K562 (cell line): Measurements from ENCODE around the gene SP4. TPM values are rescaled to one million over a fixed set of nuclear protein-coding genes. Genes with fewer than 3 reads are reported as not detected.
"Not testable (repeated sequence)": the region's sequence is repeated elsewhere in the genome, so short reads cannot be mapped to it uniquely, and the experiment has no call there.

Experiments used
- ATAC-seq: fragments of 200-7000 bp; cut with Tn5 transposase; 3 replicates; pipeline ENCODE4 v1.9.1; 2020; ENCODE audit warnings: moderate library complexity
- BruUV-seq: library from RNA; stranded (reverse); fragments of 400-500 nt; replicated peaks from 2 replicates; lab custom pipeline; 2021; lab: Mats Ljungman, UMichigan
- CTCF ChIA-PET: fragments of 300-600 bp; formaldehyde crosslinking; extraction: SDS; loops from one replicate; lab custom pipeline; 2021; ENCODE audit warnings: low intra/inter-chr PET ratio; lab: Yijun Ruan, JAX
- POLR2A ChIA-PET: fragments of 300-600, 350-650 bp; sonication (Branson Sonifier 250); formaldehyde crosslinking; extraction: SDS; loops from one replicate; lab custom pipeline; 2021; ENCODE audit warnings: antibody characterized with exemption, inconsistent platforms; lab: Yijun Ruan, JAX
- DNase-seq, 4 experiments: peaks; one replicate each; pipeline versions ENCODE4 v3.0.0 to v3.0.0-alpha.2; 2011 to 2018; ENCODE audit warnings: low spot score in 3 of 4, mixed read lengths in 3 of 4; ENCODE audit errors: extremely low read depth in 1 of 4
- FAIRE-seq: peaks from 2 replicates; lab custom pipeline; 2011; peaks lifted over from hg19 to GRCh38; lab: Jason Lieb, UNC
- H2AFZ ChIP-seq: 2 replicates; pipeline ENCODE4 v1.6.0; 2011; ENCODE audit warnings: low read depth, low read length, control low read depth, inconsistent platforms
- H3K27ac ChIP-seq: fragments of 200-600 bp; 3 replicates; pipeline ENCODE4 v1.8.0; 2011; ENCODE audit warnings: low read depth, mild to moderate bottlenecking, control low read depth, inconsistent platforms, low read length, moderate library complexity, mixed read lengths; ENCODE audit errors: extremely low read depth
- H3K27me3 ChIP-seq, 2 experiments: fragments of 300-600 bp in 1 of 2; 2 replicates in 1 of 2; 3 replicates in 1 of 2; pipeline versions ENCODE4 v1.6.0 to v1.8.0; 2011; ENCODE audit warnings: inconsistent platforms in 2 of 2, low read length in 2 of 2, mild to moderate bottlenecking in 1 of 2, mixed read lengths in 1 of 2, moderate library complexity in 1 of 2; ENCODE audit not compliant: control insufficient read depth in 2 of 2, insufficient read depth in 2 of 2
- H3K36me3 ChIP-seq: fragments of 300-600 bp; 3 replicates; pipeline ENCODE4 v1.8.0; 2011; ENCODE audit warnings: mild to moderate bottlenecking, low read length, inconsistent platforms; ENCODE audit not compliant: control insufficient read depth, insufficient read depth
- H3K4me1 ChIP-seq, 2 experiments: fragments of 200-600 bp in 1 of 2; replicated peaks in 1 of 2; 2 replicates in 1 of 2; 3 replicates in 1 of 2; pipeline versions ENCODE4 v1.5.1 to v1.8.0; 2011; ENCODE audit warnings: inconsistent platforms in 2 of 2, low read length in 2 of 2, mild to moderate bottlenecking in 1 of 2, mixed read lengths in 1 of 2, moderate library complexity in 1 of 2; ENCODE audit not compliant: control insufficient read depth in 2 of 2, insufficient read depth in 2 of 2
- H3K4me2 ChIP-seq: 2 replicates; pipeline ENCODE4 v1.6.1; 2011; ENCODE audit warnings: low read length, control low read depth, inconsistent platforms, mixed read lengths; ENCODE audit not compliant: insufficient read depth
- H3K4me3 ChIP-seq: fragments of 200-600 bp; sonication (generic), shearing (Covaris generic); 2 replicates; pipeline ENCODE4 v1.5.1; 2016; ENCODE audit warnings: control low read depth, inconsistent platforms
- H3K79me2 ChIP-seq: fragments of 200-600 bp; 3 replicates; pipeline ENCODE4 v1.8.0; 2011; ENCODE audit warnings: low read length, inconsistent platforms; ENCODE audit not compliant: control insufficient read depth, insufficient read depth
- H3K9ac ChIP-seq, 2 experiments: 2 replicates each; pipeline versions ENCODE4 v1.6.0 to v1.6.1; 2011; ENCODE audit warnings: low read depth in 2 of 2, low read length in 2 of 2, control low read depth in 1 of 2, inconsistent platforms in 1 of 2, mild to moderate bottlenecking in 1 of 2, mixed read lengths in 1 of 2; ENCODE audit not compliant: insufficient read depth in 1 of 2
- H3K9me1 ChIP-seq: one replicate; pipeline ENCODE4 v1.6.0; 2011; ENCODE audit warnings: inconsistent platforms, mild to moderate bottlenecking, low read length, moderate library complexity; ENCODE audit not compliant: control insufficient read depth, insufficient read depth
- H3K9me3 ChIP-seq: replicated peaks from 2 replicates; pipeline ENCODE4 v1.5.1; 2011; ENCODE audit warnings: low read depth, low read length, inconsistent platforms; ENCODE audit not compliant: control insufficient read depth, insufficient read depth
- H4K20me1 ChIP-seq: replicated peaks from 2 replicates; pipeline ENCODE4 v1.6.1; 2011; ENCODE audit warnings: low read length, inconsistent platforms, mixed read lengths; ENCODE audit not compliant: control insufficient read depth, insufficient read depth
- ARID1B ChIP-seq: fragments of 450-650 bp; IDR thresholded peaks from 2 replicates; pipeline ENCODE4 v1.6.1; 2016; ENCODE audit warnings: antibody characterized with exemption, mild to moderate bottlenecking, inconsistent platforms
- CBFA2T3 ChIP-seq: fragments of 450-650 bp; IDR thresholded peaks from 2 replicates; pipeline ENCODE4 v1.6.1; 2017
- KLF16 ChIP-seq: IDR thresholded peaks from 2 replicates; pipeline ENCODE4 v1.6.1; 2016; ENCODE audit warnings: antibody characterized with exemption
- SOX6 ChIP-seq: fragments of 450-650 bp; IDR thresholded peaks from 2 replicates; pipeline ENCODE4 v1.6.1; 2014; ENCODE audit warnings: mild to moderate bottlenecking
- TAL1 ChIP-seq: fragments of 450-650 bp; IDR thresholded peaks from 2 replicates; pipeline ENCODE4 v1.6.1; 2016; ENCODE audit warnings: mild to moderate bottlenecking
- TCF3 ChIP-seq: sonication (generic); formaldehyde crosslinking; IDR thresholded peaks from 2 replicates; pipeline ENCODE4 v1.4.0; 2020; ENCODE audit warnings: mild to moderate bottlenecking, missing genetic modification reagents
- TEAD4 ChIP-seq, 2 experiments: sonication (generic) in 1 of 2; formaldehyde crosslinking in 1 of 2; IDR thresholded peaks; 2 replicates each; pipeline versions ENCODE4 v1.6.1 to v1.8.0; 2012 to 2022; ENCODE audit warnings: borderline replicate concordance in 1 of 2, inconsistent platforms in 1 of 2, low read length in 1 of 2, mild to moderate bottlenecking in 1 of 2, missing genetic modification reagents in 1 of 2
- WGBS: fragments of 100-300 bp; shearing (Covaris generic); methylation state at CpG from one replicate; pipeline ENCODE4 v1.1.6; 2016; ENCODE audit warnings: low coverage, mixed read lengths; ENCODE audit not compliant: insufficient coverage; ENCODE audit errors: missing lambda C conversion rate; 5-methylcytosine and 5-hydroxymethylcytosine counted together
- in situ Hi-C: fragments of 300-500 bp; cut with MboI; formaldehyde crosslinking; loops from 4 replicates; pipeline ENCODE4 v1.15.0; 2018; ENCODE audit warnings: inconsistent platforms, mixed read lengths
- intact Hi-C: fragments of 100-400 bp; cut with micrococcal nuclease; formaldehyde crosslinking; loops from 2 replicates; pipeline ENCODE4 v1.14.2; 2022
- polyA plus RNA-seq, 8 experiments: library from polyadenylated mRNA; depleted of rRNA in 4 of 8; stranded (reverse) in 5 of 8; unstranded in 3 of 8; fragments of >200 nt; fragmentation: Nextera tagmentation in 2 of 8; fragmentation: Illumina TruSeq in 1 of 8; extraction: Ambion mirVana in 2 of 8; extraction: Trizol in 1 of 8; gene quantifications; 2 replicates each; pipeline versions ENCODE4 v1.2.1 to v1.2.3, GENCODE V29; 2011 to 2014; ENCODE audit warnings: inconsistent platforms in 1 of 8, missing spikeins in 1 of 8
- total RNA-seq, 7 experiments: library from RNA; depleted of rRNA in 6 of 7; stranded (reverse); fragments of >200 nt in 6 of 7; fragmentation: Illumina TruSeq in 2 of 7; extraction: Trizol in 2 of 7; gene quantifications; 2 replicates each; pipeline versions ENCODE4 v1.2.1 to v1.2.3, GENCODE V29; 2011 to 2021; ENCODE audit warnings: low replicate concordance in 1 of 7

SP4 gene
- total and polyA plus RNA-seq, 9 of the 15 experiments (the other 6 are each of a cell fraction or from before 2014, with no cell fraction given), result 2.4 to 9.4 (median 4.5) TPM

DNA sequence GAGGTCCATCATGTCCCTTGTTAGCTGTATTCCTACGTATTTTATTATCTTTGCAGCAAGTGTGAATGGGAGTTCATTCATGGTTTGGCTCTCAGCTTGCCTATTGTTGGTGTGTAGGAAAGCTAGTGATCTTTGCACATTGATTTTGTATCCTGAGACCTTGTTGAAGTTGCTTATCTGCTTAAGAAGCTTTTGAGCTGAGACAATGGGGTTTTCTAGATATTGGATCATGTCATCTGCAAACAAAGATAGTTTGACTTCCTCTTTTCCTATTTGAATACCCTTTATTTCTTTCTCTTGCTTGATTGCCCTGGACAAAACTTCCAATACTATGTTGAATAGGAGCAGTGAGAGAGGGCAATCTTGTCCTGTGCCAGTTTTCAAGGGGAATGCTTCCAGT is 104.6 kb downstream of the SP4 start:
- H3K9me1 ChIP-seq; BruUV-seq; H3K27me3 ChIP-seq; H3K9me3 ChIP-seq; H4K20me1 ChIP-seq; ATAC-seq; in situ Hi-C loops; intact Hi-C loops; H3K27ac ChIP-seq; H2AFZ ChIP-seq; H3K36me3 ChIP-seq; H3K79me2 ChIP-seq; H3K4me3 ChIP-seq; H3K9ac ChIP-seq; FAIRE-seq; H3K4me1 ChIP-seq; POLR2A ChIA-PET; DNase-seq; H3K4me2 ChIP-seq; CTCF ChIA-PET; TF ChIP-seq TEAD4 (CRISPR knock-in tag; IDR thresholded peaks at IDR 0.05; ENCODE audit: borderline replicate concordance): not testable (repeated sequence)
- 0% methylated on average over 1 of the region's 1 CpG for WGBS
- TF ChIP-seq TCF3 (CRISPR knock-in tag) (peak; percentile 30; the same call in 1 of the 2 replicates), CBFA2T3 (peak; percentile 18; the same call in 1 of the 2 replicates), TAL1 (peak; percentile 34; the same call in 1 of the 2 replicates), SOX6 (peak; percentile 65; the same call in 1 of the 2 replicates), TEAD4 (IDR thresholded peaks at IDR 0.05; ENCODE audit: low read length) (peak; percentile 34; the same call in 1 of the 2 replicates), ARID1B (peak; percentile 51), KLF16 (0 out of 2 replicates have a peak, but pooled peaks have one; percentile 41)

DNA sequence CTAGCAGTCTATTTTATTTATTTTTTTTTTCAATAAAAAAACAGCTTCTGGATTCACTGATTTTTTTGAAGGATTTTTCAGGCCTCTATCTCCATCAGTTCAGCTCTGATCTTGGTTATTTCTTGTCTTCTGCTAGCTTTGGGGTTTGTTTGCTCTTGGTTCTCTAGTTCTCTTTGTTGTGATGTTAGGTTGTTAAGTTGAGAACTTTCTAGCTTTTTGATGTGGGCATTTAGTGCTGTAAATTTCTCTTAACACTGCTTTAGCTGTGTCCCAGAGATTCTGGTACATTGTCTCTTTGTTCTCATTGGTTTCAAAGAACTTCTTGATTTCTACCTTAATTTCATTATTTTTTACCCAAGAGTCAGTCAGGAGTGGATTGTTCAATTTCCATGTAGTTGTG is 105.8 kb downstream of the SP4 start:
- H3K27ac ChIP-seq, H2AFZ ChIP-seq, H3K27me3 ChIP-seq, BruUV-seq, H3K9me3 ChIP-seq, in situ Hi-C loops, H3K79me2 ChIP-seq, H3K9me1 ChIP-seq, DNase-seq, intact Hi-C loops, FAIRE-seq, CTCF ChIA-PET, ATAC-seq, POLR2A ChIA-PET, H3K36me3 ChIP-seq, H3K4me3 ChIP-seq, H3K9ac ChIP-seq, H3K4me2 ChIP-seq, H3K4me1 ChIP-seq, H4K20me1 ChIP-seq: not testable (repeated sequence)

DNA sequence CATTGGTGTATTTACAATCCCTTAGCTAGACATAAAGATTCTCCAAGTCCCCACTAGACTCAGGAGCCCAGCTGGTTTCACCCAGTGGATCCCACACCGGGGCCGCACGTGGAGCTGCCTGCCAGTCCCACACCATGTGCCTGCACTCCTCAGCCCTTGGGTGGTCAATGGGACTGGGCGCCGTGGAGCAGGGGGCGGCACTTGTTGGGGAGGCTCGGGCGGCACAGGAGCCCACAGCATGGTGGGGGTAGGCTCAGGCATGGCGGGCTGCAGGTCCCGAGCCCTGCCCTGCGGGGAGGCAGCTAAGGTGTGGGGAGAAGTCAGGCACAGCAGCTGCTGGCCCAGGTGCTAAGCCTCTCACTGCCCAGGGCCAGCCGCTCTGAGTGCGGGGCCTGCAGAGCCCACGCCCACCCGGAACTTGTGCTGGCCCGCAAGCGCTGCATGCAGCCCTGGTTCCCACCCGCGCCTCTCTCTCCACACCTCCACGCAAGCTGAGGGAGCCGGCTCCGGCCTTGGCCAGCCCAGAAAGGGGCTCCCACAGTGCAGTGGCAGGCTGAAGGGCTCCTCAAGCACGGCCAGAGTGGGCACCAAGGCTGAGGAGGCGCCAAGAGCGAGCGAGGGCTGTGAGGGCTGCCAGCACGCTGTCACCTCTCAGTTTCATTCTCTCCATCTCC is 108.7 kb downstream of the SP4 start:
- DNase-seq, H3K27ac ChIP-seq, FAIRE-seq, CTCF ChIA-PET, intact Hi-C loops, H3K79me2 ChIP-seq, ATAC-seq, H3K9me3 ChIP-seq, POLR2A ChIA-PET, H3K9me1 ChIP-seq, H3K27me3 ChIP-seq, H3K4me3 ChIP-seq, BruUV-seq, H2AFZ ChIP-seq, H3K36me3 ChIP-seq, H3K4me2 ChIP-seq, H3K4me1 ChIP-seq, H4K20me1 ChIP-seq, H3K9ac ChIP-seq, in situ Hi-C loops: not testable (repeated sequence)
- WGBS, result 11% methylated on average over 26 of the region's 27 CpGs
